ENCODE results near the gene DUOXA2. TPM values are rescaled to one million over a fixed set of nuclear protein-coding genes. Genes with fewer than 3 reads are reported as not detected.

The DUOXA2 gene
- total and polyA plus RNA-seq, 4 donors: 0.48 to 0.98 (median 0.98) TPM; not detected in 1

- no peak for TF ChIP-seq CTCF (IDR thresholded peaks at IDR 0.05; ENCODE audit: control extremely low read depth, extremely low read depth)
- Histone ChIP-seq H3K27ac (ENCODE audit: low read depth in 1 of 2, low read length in 1 of 2) (no peak overlapping the region), H3K9me3 (ENCODE audit: control insufficient read depth in 4 of 4, insufficient read depth in 3 of 4, low read length in 3 of 4) (peaks cover 0 to 3% (median 0%) of the 10 kb centered on the region in 4 donors), H3K36me3 (ENCODE audit: control insufficient read depth in 4 of 4, insufficient read depth in 4 of 4, low read length in 4 of 4) (no peaks in the 10 kb centered on the region), H3K4me3 (no peak overlapping the region), H3K27me3 (ENCODE audit: control insufficient read depth in 3 of 3, insufficient read depth in 3 of 3, low read length in 2 of 3) (peaks cover 0 to 6% (median 3%) of the 10 kb centered on the region in 3 donors), H3K4me1 (ENCODE audit: control insufficient read depth in 5 of 5, insufficient read depth in 5 of 5, low read length in 5 of 5) (no peaks in the 10 kb centered on the region), H3K9ac (ENCODE audit: insufficient read depth in 1 of 2, low read length in 2 of 2) (no peak overlapping the region)
- DNase-seq: no peak
- 81 to 88% methylated on average over 4 of the region's 4 CpGs for WGBS, 2 donors
- ATAC-seq (ENCODE audit: insufficient read depth, low FRiP score): no peak
Observed at GRCh38 chr15:45093013-45093412, 21.1 kb upstream of the DUOXA2 start.

- no peak for TF ChIP-seq CTCF (IDR thresholded peaks at IDR 0.05; ENCODE audit: control extremely low read depth, extremely low read depth)
- Histone ChIP-seq H3K4me1 (ENCODE audit: control insufficient read depth in 5 of 5, insufficient read depth in 5 of 5, low read length in 5 of 5) (no peaks in the 10 kb centered on the region), H3K36me3 (ENCODE audit: control insufficient read depth in 4 of 4, insufficient read depth in 4 of 4, low read length in 4 of 4) (no peaks in the 10 kb centered on the region), H3K9me3 (ENCODE audit: control insufficient read depth in 4 of 4, insufficient read depth in 3 of 4, low read length in 3 of 4) (peaks cover 0 to 3% (median 0%) of the 10 kb centered on the region in 4 donors), H3K4me3 (no peak overlapping the region), H3K9ac (ENCODE audit: insufficient read depth in 1 of 2, low read length in 2 of 2) (no peak overlapping the region), H3K27me3 (ENCODE audit: control insufficient read depth in 3 of 3, insufficient read depth in 3 of 3, low read length in 2 of 3) (peaks cover 0 to 6% (median 3%) of the 10 kb centered on the region in 3 donors), H3K27ac (ENCODE audit: low read depth in 1 of 2, low read length in 1 of 2) (no peak overlapping the region)
- ATAC-seq (ENCODE audit: insufficient read depth, low FRiP score) (no peak), DNase-seq (no peak)
- WGBS, 2 donors: 90 to 91% methylated on average over 11 of the region's 11 CpGs
Observed at GRCh38 chr15:45093622-45094357, 20.3 kb upstream of the DUOXA2 start.

GRCh38 chr15:45094358-45094730, 19.8 kb upstream of the DUOXA2 start:
- H3K9me3 ChIP-seq (ENCODE audit: control insufficient read depth in 4 of 4, insufficient read depth in 3 of 4, low read length in 3 of 4): peaks cover 0 to 3% (median 0%) of the 10 kb centered on the region in 4 donors
- peaks cover 0 to 6% (median 0%) of the 10 kb centered on the region in 3 donors for H3K27me3 ChIP-seq (ENCODE audit: control insufficient read depth in 3 of 3, insufficient read depth in 3 of 3, low read length in 2 of 3)
- DNase-seq: no peak
- TF ChIP-seq CTCF (IDR thresholded peaks at IDR 0.05; ENCODE audit: control extremely low read depth, extremely low read depth): no peak
- H3K4me1 ChIP-seq (ENCODE audit: control insufficient read depth in 5 of 5, insufficient read depth in 5 of 5, low read length in 5 of 5): no peaks in the 10 kb centered on the region
- ATAC-seq (ENCODE audit: insufficient read depth, low FRiP score): no peak
- no peak overlapping the region for H3K4me3 ChIP-seq
- no peaks in the 10 kb centered on the region for H3K36me3 ChIP-seq (ENCODE audit: control insufficient read depth in 4 of 4, insufficient read depth in 4 of 4, low read length in 4 of 4)
- WGBS, 2 donors: 85% methylated on average over 9 of the region's 9 CpGs
- H3K27ac ChIP-seq (ENCODE audit: low read depth in 1 of 2, low read length in 1 of 2): no peak overlapping the region
- no peak overlapping the region for H3K9ac ChIP-seq (ENCODE audit: insufficient read depth in 1 of 2, low read length in 2 of 2)
